ENCODE measurements around the gene KYNU.
"Not testable (repeated sequence)": the region's sequence is repeated elsewhere in the genome, so short reads cannot be mapped to it uniquely, and the experiment has no call there.

The KYNU gene

GRCh38 chr2:142981756-142982155 lies 104.3 kb downstream of the KYNU start:
- in situ Hi-C loops (cut with HindIII; ENCODE audit: low pct_ligation_motif_present, low pct_unique_long_range_greater_than_20kb, low sequenced_read_pairs) = no loop called here

GRCh38 chr2:142983174-142983573 lies 105.7 kb downstream of the KYNU start:
- no peak for DNase-seq
- in situ Hi-C loops (cut with HindIII; ENCODE audit: low pct_ligation_motif_present, low pct_unique_long_range_greater_than_20kb, low sequenced_read_pairs) = no loop called here

More at GRCh38 chr2:142981756-142982155, 104.3 kb downstream of the KYNU start:
- no peak for DNase-seq

- in situ Hi-C loops (cut with HindIII; ENCODE audit: low pct_ligation_motif_present, low pct_unique_long_range_greater_than_20kb, low sequenced_read_pairs) = no loop called here
- no peak for DNase-seq
These were observed 107.2 kb downstream of the KYNU start for GRCh38 chr2:142984657-142985056.

GRCh38 chr2:142987044-142987443 lies 109.6 kb downstream of the KYNU start:
- in situ Hi-C loops (cut with HindIII; ENCODE audit: low pct_ligation_motif_present, low pct_unique_long_range_greater_than_20kb, low sequenced_read_pairs) = no loop called here
- no peak for DNase-seq

- DNase-seq = peak; percentile 47
- in situ Hi-C loops (cut with HindIII; ENCODE audit: low pct_ligation_motif_present, low pct_unique_long_range_greater_than_20kb, low sequenced_read_pairs) = no loop called here
These were observed 112.1 kb downstream of the KYNU start for GRCh38 chr2:142989273-142990204.

- no peak for DNase-seq
- in situ Hi-C loops (cut with HindIII; ENCODE audit: low pct_ligation_motif_present, low pct_unique_long_range_greater_than_20kb, low sequenced_read_pairs) = no loop called here
These were observed 113.8 kb downstream of the KYNU start for GRCh38 chr2:142991295-142991694.

- DNase-seq = no peak
- in situ Hi-C loops (cut with HindIII; ENCODE audit: low pct_ligation_motif_present, low pct_unique_long_range_greater_than_20kb, low sequenced_read_pairs) = no loop called here
These were observed 115.4 kb downstream of the KYNU start for GRCh38 chr2:142992840-142993239.

DNA sequence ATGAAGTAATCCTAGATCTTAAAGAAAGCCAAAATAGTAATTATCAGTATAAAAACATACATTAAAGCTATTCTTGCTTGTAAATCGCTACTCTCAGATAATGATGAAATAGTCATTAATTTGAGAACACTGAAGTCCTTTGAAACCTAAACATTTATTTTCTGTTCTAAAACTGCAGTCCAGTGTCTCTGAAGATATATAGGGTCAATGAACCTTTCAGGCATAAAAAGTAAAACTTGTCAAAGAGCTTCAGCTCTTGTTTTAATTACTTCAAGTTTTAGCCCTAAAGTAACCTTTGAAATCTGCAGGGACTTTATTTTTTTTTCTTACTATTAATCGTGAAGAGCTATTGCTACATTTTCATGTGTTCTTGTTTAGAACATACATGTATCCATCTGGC lies 116.3 kb downstream of the KYNU start:
- no peak for DNase-seq
- in situ Hi-C loops (cut with HindIII; ENCODE audit: low pct_ligation_motif_present, low pct_unique_long_range_greater_than_20kb, low sequenced_read_pairs) = no loop called here

- in situ Hi-C loops (cut with HindIII; ENCODE audit: low pct_ligation_motif_present, low pct_unique_long_range_greater_than_20kb, low sequenced_read_pairs) = no loop called here
- no peak for DNase-seq
These were observed 117.2 kb downstream of the KYNU start for GRCh38 chr2:142994665-142995064.

DNA sequence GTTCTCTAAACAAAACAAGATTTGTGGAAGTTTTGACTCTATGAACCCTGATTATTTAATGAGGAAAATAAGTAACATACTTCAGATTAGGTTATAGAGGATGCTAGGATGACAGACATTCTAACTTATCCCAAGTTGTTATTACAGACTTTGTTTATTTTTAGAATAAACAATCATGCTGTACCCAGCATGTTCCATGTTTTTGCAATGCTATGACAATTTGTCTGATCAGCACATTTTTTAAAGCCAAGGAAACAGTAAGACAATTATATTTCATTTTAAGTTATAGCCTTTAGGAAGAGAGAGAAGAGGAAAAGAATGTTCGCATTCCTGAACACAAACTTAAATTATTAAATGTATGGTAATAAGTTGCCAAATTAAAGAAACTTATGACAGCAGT lies 119.8 kb downstream of the KYNU start:
- in situ Hi-C loops (cut with HindIII; ENCODE audit: low pct_ligation_motif_present, low pct_unique_long_range_greater_than_20kb, low sequenced_read_pairs) = no loop called here
- DNase-seq = no peak

- in situ Hi-C loops (cut with HindIII; ENCODE audit: low pct_ligation_motif_present, low pct_unique_long_range_greater_than_20kb, low sequenced_read_pairs) = no loop called here
- DNase-seq = no peak
These were observed 123.1 kb downstream of the KYNU start for GRCh38 chr2:143000599-143000998.

DNA sequence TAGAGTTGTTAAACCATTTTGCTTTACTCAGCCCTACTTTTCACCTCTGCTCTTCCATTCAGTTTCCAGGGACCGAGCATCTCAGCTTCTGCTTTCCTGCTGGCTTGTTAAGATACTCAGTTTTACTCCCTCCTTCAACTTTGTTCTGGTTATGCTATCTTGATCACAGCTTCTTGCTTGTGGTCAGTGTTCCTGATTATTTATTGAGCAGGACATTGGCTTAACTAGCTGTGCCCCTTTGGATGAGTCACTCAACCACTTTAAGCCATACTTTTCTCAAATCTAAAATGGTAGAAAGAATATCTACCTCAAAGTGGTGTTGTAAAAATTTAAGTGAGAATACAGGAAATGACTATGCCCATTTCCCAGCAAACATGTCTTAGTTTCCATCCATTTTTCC lies 124.0 kb downstream of the KYNU start:
- DNase-seq = no peak
- in situ Hi-C loops (cut with HindIII; ENCODE audit: low pct_ligation_motif_present, low pct_unique_long_range_greater_than_20kb, low sequenced_read_pairs) = no loop called here

GRCh38 chr2:143015656-143016055 lies 138.2 kb downstream of the KYNU start:
- no peak for DNase-seq
- in situ Hi-C loops (cut with HindIII; ENCODE audit: low pct_ligation_motif_present, low pct_unique_long_range_greater_than_20kb, low sequenced_read_pairs) = no loop called here

DNA sequence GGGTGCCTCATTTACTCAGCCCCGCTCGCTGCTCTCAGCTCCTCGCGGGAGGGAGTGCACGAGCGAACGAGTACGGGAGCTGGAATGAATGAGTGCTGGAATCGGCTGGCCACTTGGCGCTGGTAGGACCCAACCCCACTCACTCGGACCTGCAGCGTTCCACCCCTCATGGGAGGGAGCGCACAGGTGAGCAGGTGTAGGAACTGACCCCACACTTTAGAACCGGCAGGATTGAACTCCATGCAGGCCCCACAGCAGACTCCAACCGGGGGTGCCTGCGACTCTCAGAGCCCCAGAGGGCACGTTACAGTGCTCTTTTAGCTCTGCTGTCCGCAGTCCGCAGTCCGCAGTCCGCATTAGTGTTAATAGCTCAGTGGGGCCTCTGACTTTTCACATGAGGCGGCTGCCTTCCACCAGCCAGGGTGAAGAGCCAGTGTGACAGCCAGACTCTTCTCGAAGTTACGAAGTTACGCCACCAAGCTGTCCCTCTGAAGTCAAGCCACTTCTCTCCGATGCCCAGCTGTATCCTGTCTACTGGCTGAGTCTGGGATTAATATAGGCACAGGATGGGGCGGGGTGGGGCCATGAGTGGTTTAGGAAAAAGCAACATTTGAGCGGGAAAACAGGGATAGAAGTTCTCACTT lies 149.1 kb downstream of the KYNU start:
- in situ Hi-C loops (cut with HindIII; ENCODE audit: low pct_ligation_motif_present, low pct_unique_long_range_greater_than_20kb, low sequenced_read_pairs) = no loop called here
- DNase-seq = no peak

DNA sequence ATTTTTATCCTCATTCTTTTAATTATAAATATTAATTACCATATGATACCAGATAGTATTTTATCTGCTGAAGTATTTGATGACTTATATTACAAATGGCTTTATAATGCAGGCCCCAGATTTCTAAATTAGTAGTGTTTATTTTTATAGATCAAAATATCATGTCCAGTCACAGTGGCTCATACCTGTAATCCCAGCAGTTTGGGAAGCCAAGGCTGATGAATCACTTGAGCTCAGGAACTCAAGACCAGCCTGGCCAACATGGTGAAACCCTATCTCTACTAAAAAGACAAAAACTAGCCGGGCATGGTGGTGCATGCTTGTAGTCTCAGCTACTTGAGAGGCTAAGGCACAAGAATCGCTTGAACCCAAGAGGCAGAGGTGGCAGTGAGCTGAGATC lies 151.7 kb downstream of the KYNU start:
- in situ Hi-C loops (cut with HindIII; ENCODE audit: low pct_ligation_motif_present, low pct_unique_long_range_greater_than_20kb, low sequenced_read_pairs) = no loop called here
- DNase-seq = no peak

GRCh38 chr2:143030127-143030526 lies 152.7 kb downstream of the KYNU start:
- in situ Hi-C loops (cut with HindIII; ENCODE audit: low pct_ligation_motif_present, low pct_unique_long_range_greater_than_20kb, low sequenced_read_pairs) = no loop called here
- no peak for DNase-seq

DNA sequence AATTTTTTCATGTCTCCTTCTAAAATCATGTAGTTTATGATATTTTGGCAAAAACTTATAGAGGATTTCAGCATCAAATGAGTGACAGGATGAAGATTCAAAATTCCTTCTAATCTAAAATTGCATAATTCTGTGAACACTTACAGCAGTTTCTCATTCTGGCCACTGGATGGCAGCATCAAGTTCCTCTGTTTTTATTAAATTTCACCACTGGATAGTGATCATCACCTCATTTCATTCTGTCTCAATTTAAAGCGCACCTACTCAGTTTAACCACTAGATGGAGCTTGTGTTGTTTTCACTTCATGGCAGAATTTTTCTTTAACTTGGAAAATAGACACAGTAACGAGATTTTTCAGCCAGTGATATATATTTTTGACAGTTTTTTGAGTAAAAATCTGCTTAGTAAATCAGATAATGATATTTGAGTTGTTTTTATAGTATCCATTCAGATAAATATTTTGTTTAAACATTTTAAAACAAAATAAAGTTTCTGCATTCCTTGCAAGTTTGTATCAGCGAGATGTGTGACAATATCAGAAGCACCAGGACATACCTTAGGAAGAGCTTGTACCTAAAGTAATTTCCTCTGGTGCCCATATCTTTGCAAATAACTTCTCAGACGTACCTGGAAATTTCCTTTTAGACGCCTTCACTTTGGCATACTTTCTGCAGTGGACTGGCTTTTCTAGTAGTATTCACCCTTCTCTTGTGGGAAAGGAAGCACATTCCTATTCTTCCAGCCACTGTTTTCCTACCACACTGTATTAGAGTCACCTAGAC lies 157.0 kb downstream of the KYNU start:
- in situ Hi-C loops (cut with HindIII; ENCODE audit: low pct_ligation_motif_present, low pct_unique_long_range_greater_than_20kb, low sequenced_read_pairs) = no loop called here
- peak; percentile 85 for DNase-seq

DNA sequence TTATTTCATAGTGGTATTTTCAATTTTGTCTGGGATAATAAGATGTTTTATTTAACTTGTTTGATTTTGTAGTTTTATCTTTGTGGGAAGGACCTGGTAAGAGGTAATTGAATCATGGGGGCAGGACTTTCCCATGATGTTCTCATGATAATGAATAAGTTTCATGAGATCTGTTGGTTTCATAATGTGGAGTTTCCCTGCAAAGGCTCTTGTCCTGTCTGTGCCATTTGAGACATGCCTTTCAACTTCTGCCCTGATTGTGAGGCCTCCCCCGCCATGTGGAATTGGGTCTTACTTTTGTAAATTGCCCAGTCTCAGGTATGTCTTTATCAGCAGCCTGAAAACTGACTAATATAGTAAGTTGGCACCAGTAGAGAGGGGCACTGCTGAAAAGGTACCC lies 174.0 kb downstream of the KYNU start:
- in situ Hi-C loops (cut with HindIII; ENCODE audit: low pct_ligation_motif_present, low pct_unique_long_range_greater_than_20kb, low sequenced_read_pairs) = no loop called here
- no peak for DNase-seq

DNA sequence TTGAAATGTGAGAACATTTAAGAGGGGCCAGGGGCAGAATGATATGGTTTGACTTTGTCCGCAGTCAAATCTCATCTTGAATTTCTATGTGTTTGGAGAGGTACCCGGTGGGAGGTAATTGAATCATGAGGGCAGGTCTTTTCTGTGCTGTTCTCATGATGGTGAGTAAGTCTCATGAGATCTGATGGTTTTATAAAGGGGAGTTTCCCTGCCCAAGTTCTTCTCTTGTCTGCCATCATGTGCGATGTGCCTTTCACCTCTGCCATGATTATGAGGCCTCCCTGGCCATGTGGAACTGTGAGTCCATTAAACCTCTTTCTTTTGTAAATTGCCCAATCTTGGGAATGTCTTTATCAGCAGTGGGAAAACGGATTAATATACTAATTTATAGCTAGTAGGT lies 176.0 kb downstream of the KYNU start:
- in situ Hi-C loops (cut with HindIII; ENCODE audit: low pct_ligation_motif_present, low pct_unique_long_range_greater_than_20kb, low sequenced_read_pairs); DNase-seq: not testable (repeated sequence)

All from ACHN (cell line).